ENCODE results near the gene PAK1.

- TF ChIP-seq POLR2A (IDR thresholded peaks at IDR 0.05) (no peak), POLR2AphosphoS5 (IDR thresholded peaks at IDR 0.05) (no peak), EP300 (IDR thresholded peaks at IDR 0.05) (no peak)
- TF ChIP-seq, protein P1, sequence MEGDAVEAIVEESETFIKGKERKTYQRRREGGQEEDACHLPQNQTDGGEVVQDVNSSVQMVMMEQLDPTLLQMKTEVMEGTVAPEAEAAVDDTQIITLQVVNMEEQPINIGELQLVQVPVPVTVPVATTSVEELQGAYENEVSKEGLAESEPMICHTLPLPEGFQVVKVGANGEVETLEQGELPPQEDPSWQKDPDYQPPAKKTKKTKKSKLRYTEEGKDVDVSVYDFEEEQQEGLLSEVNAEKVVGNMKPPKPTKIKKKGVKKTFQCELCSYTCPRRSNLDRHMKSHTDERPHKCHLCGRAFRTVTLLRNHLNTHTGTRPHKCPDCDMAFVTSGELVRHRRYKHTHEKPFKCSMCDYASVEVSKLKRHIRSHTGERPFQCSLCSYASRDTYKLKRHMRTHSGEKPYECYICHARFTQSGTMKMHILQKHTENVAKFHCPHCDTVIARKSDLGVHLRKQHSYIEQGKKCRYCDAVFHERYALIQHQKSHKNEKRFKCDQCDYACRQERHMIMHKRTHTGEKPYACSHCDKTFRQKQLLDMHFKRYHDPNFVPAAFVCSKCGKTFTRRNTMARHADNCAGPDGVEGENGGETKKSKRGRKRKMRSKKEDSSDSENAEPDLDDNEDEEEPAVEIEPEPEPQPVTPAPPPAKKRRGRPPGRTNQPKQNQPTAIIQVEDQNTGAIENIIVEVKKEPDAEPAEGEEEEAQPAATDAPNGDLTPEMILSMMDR (IDR thresholded peaks at IDR 0.05), result no peak
Measured at GRCh38 chr11:77316733-77317342, 157.1 kb downstream of the PAK1 start.
